Duodenal mucosa (tissue), 2 donors: ENCODE measurements around the gene PHLDA2.

Source experiments
- H3K27ac ChIP-seq: one replicate; pipeline ENCODE4 v1.7.0; 2013; ENCODE audit warnings: low read depth, low read length
- H3K27me3 ChIP-seq, 2 donors: one replicate each; pipeline ENCODE4 v1.7.0; 2013; ENCODE audit warnings: low read length in 2 of 2, control low read depth in 1 of 2; ENCODE audit not compliant: insufficient read depth in 2 of 2, control insufficient read depth in 1 of 2
- H3K36me3 ChIP-seq, 2 donors: one replicate each; pipeline ENCODE4 v1.7.0; 2013; ENCODE audit warnings: low read length in 2 of 2, control low read depth in 1 of 2; ENCODE audit not compliant: insufficient read depth in 2 of 2, control insufficient read depth in 1 of 2
- H3K4me1 ChIP-seq, 2 donors: one replicate each; pipeline ENCODE4 v1.7.0; 2013; ENCODE audit warnings: low read length in 2 of 2, control low read depth in 1 of 2; ENCODE audit not compliant: insufficient read depth in 2 of 2, control insufficient read depth in 1 of 2
- H3K4me3 ChIP-seq, 2 donors: one replicate each; pipeline ENCODE4 v1.7.0; 2013; ENCODE audit warnings: low read length in 2 of 2, low read depth in 1 of 2
- H3K9ac ChIP-seq, 2 donors: one replicate each; pipeline ENCODE4 v1.7.0; 2013; ENCODE audit warnings: low read length in 2 of 2, low read depth in 1 of 2
- H3K9me3 ChIP-seq, 2 donors: one replicate each; pipeline ENCODE4 v1.7.0; 2013; ENCODE audit warnings: low read length in 2 of 2, control low read depth in 1 of 2; ENCODE audit not compliant: control insufficient read depth in 1 of 2

Gene PHLDA2

DNA sequence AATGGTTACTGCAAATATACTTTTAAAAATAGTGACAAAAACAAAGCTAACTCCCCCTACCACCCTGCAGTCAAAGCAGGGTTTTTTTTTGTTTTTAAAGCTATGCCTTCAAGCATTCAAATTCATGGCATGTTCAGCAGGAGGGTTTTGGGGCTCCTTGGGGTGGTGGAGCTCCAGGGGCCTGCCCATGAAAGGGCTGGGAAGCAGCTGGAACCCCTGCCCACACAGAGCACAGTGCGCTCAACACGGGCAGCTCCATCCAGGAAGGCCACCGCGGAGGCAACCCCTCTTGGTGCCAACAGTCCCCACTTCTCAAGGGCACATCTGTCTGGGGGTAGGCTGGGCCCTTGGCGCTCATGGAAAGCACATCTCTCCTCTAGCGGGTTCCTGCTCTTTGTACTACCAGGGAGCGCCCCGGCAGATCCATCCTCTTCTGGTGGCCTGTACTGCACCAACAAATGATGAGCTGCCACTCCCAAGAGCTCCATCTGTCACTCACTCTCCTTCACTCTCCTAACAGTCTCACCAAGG is 16.6 kb upstream of the PHLDA2 start:
- peaks cover 18 to 55% of the 10 kb centered on the region in 2 donors for H3K36me3 ChIP-seq

DNA sequence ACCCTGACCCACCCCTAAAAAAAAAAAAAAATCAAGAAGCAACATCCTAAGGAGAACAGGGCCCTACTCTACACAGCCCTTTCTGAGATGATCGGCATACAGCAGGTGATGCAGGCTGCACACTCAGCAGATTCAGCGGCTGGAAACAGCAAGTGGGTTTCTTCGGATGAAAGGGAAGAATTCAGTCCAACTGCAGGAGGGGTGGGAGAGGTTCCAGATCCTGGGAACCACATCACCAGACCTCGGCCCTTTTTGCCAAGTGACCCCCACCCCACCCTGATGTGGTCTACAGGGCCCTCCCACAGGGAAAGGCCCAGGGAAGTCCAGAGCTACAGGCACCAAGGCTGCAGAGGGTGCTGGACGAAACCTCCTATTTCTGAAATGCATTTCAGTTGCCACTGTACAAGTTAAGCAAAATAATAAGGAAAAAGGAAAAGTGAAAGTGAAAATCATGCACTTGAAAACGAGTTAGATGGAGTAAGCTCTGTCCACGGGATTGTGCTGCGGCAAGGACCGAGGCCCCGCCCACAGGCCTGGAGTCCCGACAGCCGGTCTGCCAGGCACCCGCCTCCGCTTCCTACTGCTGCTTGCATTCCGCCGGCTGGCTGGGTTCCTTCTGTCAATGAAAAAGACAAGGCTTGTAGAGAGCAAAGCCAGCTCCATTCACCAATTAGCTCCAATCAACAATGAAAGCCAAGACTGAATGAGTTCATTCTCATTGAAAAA is 16.0 kb upstream of the PHLDA2 start:
- Histone ChIP-seq H3K36me3 (peaks cover 14 to 48% of the 10 kb centered on the region in 2 donors), H3K9me3 (no peaks in the 10 kb centered on the region), H3K9ac (no peak overlapping the region), H3K27ac (no peak overlapping the region), H3K4me3 (peak overlapping the region; percentile 39 to 46), H3K4me1 (peaks cover 36 to 41% of the 10 kb centered on the region in 2 donors), H3K27me3 (no peaks in the 10 kb centered on the region)

More for the DNA sequence above, 16.6 kb upstream of the PHLDA2 start:
- no peak overlapping the region for H3K4me3 ChIP-seq
- H3K27me3 ChIP-seq: no peaks in the 10 kb centered on the region
- no peak overlapping the region for H3K9ac ChIP-seq
- peaks cover 30 to 35% of the 10 kb centered on the region in 2 donors for H3K4me1 ChIP-seq
- no peak overlapping the region for H3K27ac ChIP-seq
- H3K9me3 ChIP-seq: no peaks in the 10 kb centered on the region

DNA sequence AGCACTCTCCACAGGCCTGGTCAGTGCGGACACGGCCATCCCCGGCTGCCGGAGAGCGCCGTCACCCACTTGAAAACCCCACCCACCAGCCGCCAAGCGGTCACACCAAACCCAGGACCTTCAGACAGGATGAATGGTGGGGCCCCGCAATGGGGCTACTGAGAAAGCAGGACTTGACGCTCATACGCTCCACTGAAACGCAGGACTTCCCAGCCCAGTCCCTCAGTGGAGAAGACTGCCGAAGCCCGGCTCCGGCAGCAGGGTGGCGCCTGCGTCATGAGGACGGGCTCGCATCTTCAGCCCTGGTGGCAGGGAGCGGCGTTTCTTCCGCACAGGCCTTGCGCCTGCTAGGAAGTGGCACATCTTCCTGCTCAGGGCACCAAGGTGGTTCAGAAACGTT is 15.3 kb upstream of the PHLDA2 start:
- no peaks in the 10 kb centered on the region for H3K9me3 ChIP-seq
- no peaks in the 10 kb centered on the region for H3K27me3 ChIP-seq
- peaks cover 40 to 47% of the 10 kb centered on the region in 2 donors for H3K4me1 ChIP-seq
- no peak overlapping the region for H3K9ac ChIP-seq
- H3K27ac ChIP-seq: no peak overlapping the region
- H3K36me3 ChIP-seq: peaks cover 8 to 42% of the 10 kb centered on the region in 2 donors
- H3K4me3 ChIP-seq: no peak overlapping the region

DNA sequence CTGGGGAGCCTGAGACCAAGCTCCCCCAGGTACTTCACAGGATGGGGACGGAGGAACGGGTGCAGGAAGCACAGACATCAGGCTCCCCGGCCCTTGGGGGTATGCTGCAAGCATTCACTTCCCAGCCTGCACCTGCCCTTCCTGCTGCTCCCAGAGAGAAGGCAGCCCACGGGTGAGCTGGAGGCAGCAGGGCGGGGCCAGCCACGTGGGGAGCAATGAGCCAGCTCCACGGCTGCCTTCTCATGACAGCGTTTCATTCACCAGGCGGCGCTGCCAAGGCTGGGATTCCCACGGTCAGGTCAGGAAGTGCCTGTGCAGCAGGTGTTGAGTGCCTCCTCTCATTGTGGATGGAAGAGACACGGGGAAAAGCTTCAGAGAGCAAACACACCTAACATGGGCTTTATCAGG is 14.5 kb upstream of the PHLDA2 start:
- Histone ChIP-seq H3K4me1 (peaks cover 40 to 47% of the 10 kb centered on the region in 2 donors), H3K9ac (no peak overlapping the region), H3K9me3 (peaks cover under 1 to 5% of the 10 kb centered on the region in 2 donors), H3K27me3 (no peaks in the 10 kb centered on the region), H3K27ac (no peak overlapping the region), H3K36me3 (peaks cover 2 to 34% of the 10 kb centered on the region in 2 donors), H3K4me3 (no peak overlapping the region)

DNA sequence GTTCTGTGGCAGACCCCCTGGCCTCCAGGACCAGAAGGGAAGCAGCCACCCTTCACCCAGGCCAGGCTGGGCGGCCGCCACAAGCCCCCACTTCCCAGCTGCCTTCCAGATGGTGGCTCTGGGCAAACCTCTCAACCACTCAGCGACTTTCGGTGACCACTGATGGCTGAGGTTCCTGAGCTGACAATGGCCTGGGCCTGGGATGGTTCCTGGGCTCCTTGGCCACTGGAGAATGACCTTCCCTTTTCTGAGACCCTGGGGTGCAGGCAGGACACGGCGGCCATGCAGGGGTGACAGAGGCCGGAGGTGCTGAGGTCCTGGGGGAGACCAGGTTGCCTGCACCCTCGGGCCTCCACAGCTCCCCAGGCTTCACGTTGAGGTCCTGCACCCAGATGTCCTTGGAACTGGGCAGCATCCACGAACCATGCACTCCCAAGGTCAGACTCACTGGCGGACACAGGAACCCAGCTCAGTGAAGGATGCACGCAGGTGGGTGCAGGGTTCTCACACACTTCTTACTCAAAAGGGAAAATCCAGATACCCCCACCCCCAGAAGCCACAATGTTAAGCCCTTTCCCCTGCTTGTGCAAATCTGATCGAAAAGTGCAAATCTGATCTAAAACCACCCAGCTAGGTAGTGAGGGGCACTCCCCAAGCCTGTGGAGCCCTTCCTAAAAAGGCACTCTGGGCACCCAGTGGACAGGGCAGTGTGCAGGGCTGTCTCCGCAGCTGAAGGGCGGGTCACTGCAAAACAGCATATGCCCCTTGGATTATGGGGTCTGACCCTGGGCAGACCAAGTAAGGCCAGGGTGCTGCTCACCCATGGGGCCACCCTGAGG is 13.9 kb upstream of the PHLDA2 start:
- Histone ChIP-seq H3K9me3 (peaks cover 5 to 11% of the 10 kb centered on the region in 2 donors), H3K4me1 (peaks cover 40 to 47% of the 10 kb centered on the region in 2 donors), H3K36me3 (peaks cover 0 to 27% of the 10 kb centered on the region in 2 donors), H3K27ac (no peak overlapping the region), H3K4me3 (no peak overlapping the region), H3K9ac (no peak overlapping the region), H3K27me3 (no peaks in the 10 kb centered on the region)

DNA sequence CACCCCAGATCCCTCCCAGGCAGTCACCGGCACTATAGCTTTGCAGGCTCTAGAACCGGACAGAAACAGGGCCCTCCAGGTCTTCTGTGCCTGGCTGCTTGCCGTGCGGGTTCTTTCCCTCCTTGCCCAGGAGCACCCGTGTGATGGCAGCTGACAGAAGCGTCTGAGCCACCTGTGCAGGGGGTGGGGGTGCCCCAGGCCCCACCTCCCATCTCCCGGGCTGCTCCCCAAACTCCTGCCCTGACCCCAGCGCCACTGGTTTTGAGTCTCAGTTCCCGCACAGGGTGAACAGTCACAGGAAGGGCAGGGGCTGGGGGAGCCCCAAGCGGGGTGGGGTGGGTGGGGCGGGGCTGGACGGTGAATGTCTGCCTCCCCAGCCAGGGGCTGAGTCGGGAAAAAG is 13.2 kb upstream of the PHLDA2 start:
- Histone ChIP-seq H3K4me1 (peaks cover 40 to 47% of the 10 kb centered on the region in 2 donors), H3K4me3 (no peak overlapping the region), H3K36me3 (peaks cover 0 to 21% of the 10 kb centered on the region in 2 donors), H3K27ac (no peak overlapping the region), H3K9me3 (peaks cover 9 to 18% of the 10 kb centered on the region in 2 donors), H3K9ac (no peak overlapping the region), H3K27me3 (no peaks in the 10 kb centered on the region)

DNA sequence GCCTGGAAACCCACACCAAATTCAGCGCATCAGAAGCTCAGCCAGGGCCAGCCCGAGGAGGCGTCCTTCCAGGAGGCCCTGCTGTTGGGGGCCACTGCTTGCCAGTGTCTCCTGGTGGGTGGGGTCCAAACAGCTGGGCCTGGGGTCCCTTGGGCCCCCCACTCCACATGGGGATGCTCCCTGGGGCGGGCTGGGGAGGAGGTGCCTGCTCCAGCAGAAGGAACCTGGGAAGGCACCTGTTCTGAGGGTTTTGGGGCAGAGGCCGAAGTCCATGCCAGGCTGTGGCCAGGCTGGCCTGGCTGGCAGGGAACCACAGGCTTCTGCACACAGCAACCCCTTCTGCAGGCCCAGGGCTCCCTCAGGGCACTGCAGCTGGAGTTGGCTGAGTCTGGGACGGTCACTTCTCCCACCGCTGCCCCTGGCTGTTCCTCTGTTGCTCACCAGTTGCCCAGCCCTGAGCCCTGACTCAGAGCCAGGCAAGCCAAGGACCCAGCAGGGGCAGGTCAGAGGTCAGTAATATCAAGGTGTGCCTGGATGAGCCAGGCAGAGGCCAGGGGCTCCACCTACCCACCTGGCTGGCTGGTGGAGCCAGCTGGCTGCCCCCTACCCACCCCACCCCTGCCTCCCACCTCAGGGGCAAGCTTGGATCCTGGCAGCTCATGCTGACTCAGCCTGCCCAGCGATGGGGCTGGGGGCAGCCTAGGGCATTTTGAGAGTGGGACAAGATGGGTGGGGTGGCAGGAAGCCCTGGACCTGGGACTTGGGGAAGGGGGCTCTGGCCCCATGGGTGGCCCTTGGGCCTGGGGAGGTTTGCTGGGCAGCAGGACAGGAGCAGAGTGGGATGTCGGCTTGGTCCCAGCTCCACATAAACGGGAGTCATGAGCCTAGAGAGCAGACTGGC is 12.0 kb upstream of the PHLDA2 start:
- H3K9ac ChIP-seq: peak overlapping the region in 1 of 2 donors; percentile 25
- H3K27me3 ChIP-seq: no peaks in the 10 kb centered on the region
- H3K27ac ChIP-seq: peak overlapping the region; percentile 41
- H3K4me3 ChIP-seq: peak overlapping the region in 1 of 2 donors; percentile 30
- H3K4me1 ChIP-seq: peaks cover 38 to 46% of the 10 kb centered on the region in 2 donors
- peaks cover 12 to 19% of the 10 kb centered on the region in 2 donors for H3K9me3 ChIP-seq
- H3K36me3 ChIP-seq: peaks cover 0 to 15% of the 10 kb centered on the region in 2 donors

DNA sequence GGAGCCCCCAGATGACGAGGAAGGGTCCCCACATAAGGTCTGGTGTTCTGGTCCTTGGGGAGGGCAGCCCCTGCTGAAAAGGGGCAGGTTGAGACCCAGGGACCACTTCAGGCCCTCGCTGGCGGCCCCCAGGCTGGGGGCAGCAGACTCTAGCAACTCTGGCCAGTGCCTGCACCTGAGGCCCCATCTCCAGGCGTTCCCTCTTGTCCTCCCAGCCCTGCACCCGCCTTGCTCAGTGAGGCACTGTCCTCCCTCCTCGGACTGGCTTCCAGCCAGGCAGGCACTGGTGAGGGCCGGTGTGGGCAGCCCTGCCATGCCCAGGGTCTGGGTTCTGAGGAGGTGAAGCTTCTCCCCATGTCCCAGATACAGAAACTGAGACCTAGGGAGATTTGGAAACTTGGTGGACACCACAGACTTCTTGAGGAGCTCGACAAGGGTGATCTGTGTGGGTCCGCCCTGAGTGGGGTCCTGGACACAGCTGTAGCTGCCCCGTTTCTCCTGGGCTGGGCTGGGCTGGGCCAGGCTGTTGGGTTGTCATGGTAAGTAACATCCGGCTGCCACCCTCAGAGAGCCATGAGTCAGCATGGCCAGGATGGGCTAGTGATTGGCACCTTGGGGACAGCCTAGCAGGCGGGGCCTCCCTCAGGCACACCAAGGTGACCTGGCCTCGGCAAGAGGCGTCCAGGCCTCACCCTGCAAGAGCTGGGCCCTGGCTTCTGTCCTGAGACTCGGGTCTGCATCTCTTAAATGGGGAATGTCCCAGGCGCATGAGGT is 11.1 kb upstream of the PHLDA2 start:
- H3K27me3 ChIP-seq: no peaks in the 10 kb centered on the region
- peak overlapping the region; percentile 41 for H3K27ac ChIP-seq
- peaks cover 0 to 12% of the 10 kb centered on the region in 2 donors for H3K36me3 ChIP-seq
- peak overlapping the region in 1 of 2 donors; percentile 25 for H3K9ac ChIP-seq
- peaks cover 12 to 19% of the 10 kb centered on the region in 2 donors for H3K9me3 ChIP-seq
- peaks cover 30 to 38% of the 10 kb centered on the region in 2 donors for H3K4me1 ChIP-seq
- peak overlapping the region in 1 of 2 donors; percentile 30 for H3K4me3 ChIP-seq
